MM.1S (cell line): ENCODE results near the gene RALGPS2.

ENCODE experiments used
- DNase-seq: peaks from one replicate; pipeline ENCODE4 v3.0.0-alpha.2; 2015
- H2AFZ ChIP-seq: fragments of 300-600 bp; sonication (generic); 2 replicates; pipeline ENCODE4 v1.6.0; 2016; ENCODE audit warnings: antibody characterized with exemption, low read length
- H3F3A ChIP-seq: fragments of 300-600 bp; sonication (generic); 2 replicates; pipeline ENCODE4 v1.6.1; 2016; ENCODE audit warnings: mild to moderate bottlenecking, antibody characterized with exemption, low read length, moderate library complexity, mixed read lengths; ENCODE audit not compliant: insufficient read depth
- H3K27ac ChIP-seq: fragments of 300-600 bp; sonication (generic); 2 replicates; pipeline ENCODE4 v1.5.1; 2016; ENCODE audit warnings: mild to moderate bottlenecking, low read length
- H3K27me3 ChIP-seq: fragments of 300-600 bp; sonication (generic); replicated peaks from 2 replicates; pipeline ENCODE4 v1.6.0; 2016; ENCODE audit warnings: low read length; ENCODE audit not compliant: insufficient read depth
- H3K36me3 ChIP-seq: fragments of 300-600 bp; sonication (generic); replicated peaks from 2 replicates; pipeline ENCODE4 v1.6.1; 2016; ENCODE audit warnings: mild to moderate bottlenecking, low read length, mixed read lengths; ENCODE audit not compliant: insufficient read depth
- H3K4me1 ChIP-seq: fragments of 300-600 bp; sonication (generic); 2 replicates; pipeline ENCODE4 v1.6.1; 2016; ENCODE audit warnings: low read length, mixed read lengths
- H3K4me2 ChIP-seq: fragments of 300-600 bp; sonication (generic); 2 replicates; pipeline ENCODE4 v1.6.0; 2016; ENCODE audit warnings: low read depth, low read length
- H3K4me3 ChIP-seq: fragments of 300-600 bp; sonication (generic); 2 replicates; pipeline ENCODE4 v1.5.1; 2016; ENCODE audit warnings: low read length, mixed read lengths
- H3K79me2 ChIP-seq: fragments of 300-600 bp; sonication (generic); 2 replicates; pipeline ENCODE4 v1.6.1; 2016; ENCODE audit warnings: mixed run types, low read length, mixed read lengths
- H3K9ac ChIP-seq: fragments of 300-600 bp; sonication (generic); 2 replicates; pipeline ENCODE4 v1.6.1; 2016; ENCODE audit warnings: low read length, mixed read lengths
- H3K9me2 ChIP-seq: fragments of 300-600 bp; sonication (generic); replicated peaks from 2 replicates; pipeline ENCODE4 v1.6.1; 2016; ENCODE audit warnings: mild to moderate bottlenecking, low read length, mixed read lengths; ENCODE audit not compliant: insufficient read depth
- H3K9me3 ChIP-seq: fragments of 300-600 bp; sonication (generic); replicated peaks from 2 replicates; pipeline ENCODE4 v1.6.1; 2016; ENCODE audit warnings: mild to moderate bottlenecking, low read length, mixed read lengths; ENCODE audit not compliant: insufficient read depth
- H4K20me1 ChIP-seq: fragments of 300-600 bp; sonication (generic); 2 replicates; pipeline ENCODE4 v1.6.1; 2016; ENCODE audit warnings: mild to moderate bottlenecking, low read length, moderate library complexity, mixed read lengths; ENCODE audit not compliant: insufficient read depth
- CTCF ChIP-seq: fragments of 300-600 bp; sonication (generic); IDR thresholded peaks from 2 replicates; pipeline ENCODE4 v1.5.1; 2016; ENCODE audit warnings: antibody characterized with exemption, low read length, mixed read lengths
- EZH2 ChIP-seq: fragments of 300-600 bp; sonication (generic); optimal IDR thresholded peaks from 2 replicates; pipeline ENCODE3; 2017; ENCODE audit warnings: low read depth, mild to moderate bottlenecking, antibody characterized with exemption, low read length, mixed read lengths
- EZH2phosphoT487 ChIP-seq: fragments of 300-600 bp; sonication (generic); IDR thresholded peaks from 2 replicates; pipeline ENCODE4 v1.6.1; 2018; ENCODE audit warnings: antibody characterized with exemption, low read length

RALGPS2 gene

GRCh38 chr1:178739285-178740045 lies 14.4 kb downstream of the RALGPS2 start:
- H3K27me3 ChIP-seq, result no peaks in the 10 kb centered on the region
- no peak overlapping the region for H3K4me2 ChIP-seq
- H2AFZ ChIP-seq, result no peak overlapping the region
- no peaks in the 10 kb centered on the region for H3K9me2 ChIP-seq
- H3F3A ChIP-seq, result no peaks in the 10 kb centered on the region
- no peaks in the 10 kb centered on the region for H3K36me3 ChIP-seq
- TF ChIP-seq EZH2phosphoT487 (no peak), EZH2 (no peak), CTCF (no peak)
- H3K27ac ChIP-seq, result no peak overlapping the region
- no peak overlapping the region for H3K9ac ChIP-seq
- DNase-seq, result no peak
- no peaks in the 10 kb centered on the region for H4K20me1 ChIP-seq
- no peaks in the 10 kb centered on the region for H3K9me3 ChIP-seq
- no peaks in the 10 kb centered on the region for H3K4me1 ChIP-seq
- no peak overlapping the region for H3K4me3 ChIP-seq
- no peaks in the 10 kb centered on the region for H3K79me2 ChIP-seq

GRCh38 chr1:178740491-178740890 lies 15.4 kb downstream of the RALGPS2 start:
- TF ChIP-seq CTCF (no peak), EZH2 (no peak), EZH2phosphoT487 (no peak)
- no peaks in the 10 kb centered on the region for H3K36me3 ChIP-seq
- DNase-seq, result no peak

GRCh38 chr1:178740924-178741323 lies 15.9 kb downstream of the RALGPS2 start:
- no peaks in the 10 kb centered on the region for H3K79me2 ChIP-seq
- no peaks in the 10 kb centered on the region for H3F3A ChIP-seq
- TF ChIP-seq CTCF, result no peak
- TF ChIP-seq EZH2phosphoT487, result no peak
- TF ChIP-seq EZH2, result no peak
- no peaks in the 10 kb centered on the region for H4K20me1 ChIP-seq
- no peaks in the 10 kb centered on the region for H3K9me2 ChIP-seq
- no peak overlapping the region for H3K4me2 ChIP-seq
- H2AFZ ChIP-seq, result no peak overlapping the region
- DNase-seq, result no peak
- H3K4me3 ChIP-seq, result no peak overlapping the region
- no peaks in the 10 kb centered on the region for H3K4me1 ChIP-seq
- H3K27ac ChIP-seq, result no peak overlapping the region
- no peaks in the 10 kb centered on the region for H3K36me3 ChIP-seq
- H3K27me3 ChIP-seq, result no peaks in the 10 kb centered on the region
- no peaks in the 10 kb centered on the region for H3K9me3 ChIP-seq
- H3K9ac ChIP-seq, result no peak overlapping the region

More at GRCh38 chr1:178740491-178740890, 15.4 kb downstream of the RALGPS2 start:
- Histone ChIP-seq H3K79me2 (no peaks in the 10 kb centered on the region), H4K20me1 (no peaks in the 10 kb centered on the region), H3K4me1 (no peaks in the 10 kb centered on the region), H2AFZ (no peak overlapping the region), H3F3A (no peaks in the 10 kb centered on the region), H3K4me3 (no peak overlapping the region), H3K9me3 (no peaks in the 10 kb centered on the region), H3K27me3 (no peaks in the 10 kb centered on the region), H3K27ac (no peak overlapping the region), H3K9me2 (no peaks in the 10 kb centered on the region), H3K4me2 (no peak overlapping the region), H3K9ac (no peak overlapping the region)
